T-helper 2 cell treated with Interferon-gamma antibody and Interleukin-4, amounts not matched to agents 5 μg/mL and 100 μg/mL, for 36 hours (primary cell): Measurements from ENCODE around the gene CNTROB.
A peak's percentile ranks its signal among the peaks of the same experiment; 100 is the strongest.

Experiments
- DNase-seq: peaks from one replicate; pipeline ENCODE4 v3.0.0; 2021; ENCODE audit warnings: low spot score
- H3K27ac Mint-ChIP-seq: one replicate; pipeline ENCODE4 v1.8.0; 2021; ENCODE audit warnings: mild to moderate bottlenecking, mixed read lengths
- H3K27me3 Mint-ChIP-seq: one replicate; pipeline ENCODE4 v1.8.0; 2021; ENCODE audit warnings: low read depth, mixed read lengths
- H3K36me3 Mint-ChIP-seq: one replicate; pipeline ENCODE4 v1.8.0; 2021; ENCODE audit warnings: low read depth, mixed read lengths
- H3K4me1 Mint-ChIP-seq: one replicate; pipeline ENCODE4 v1.8.0; 2021; ENCODE audit warnings: low read depth, mixed read lengths
- H3K4me3 Mint-ChIP-seq: one replicate; pipeline ENCODE4 v1.8.0; 2022; ENCODE audit warnings: mild to moderate bottlenecking, moderate library complexity, mixed read lengths
- H3K9me3 Mint-ChIP-seq: one replicate; pipeline ENCODE4 v1.8.0; 2021; ENCODE audit warnings: mixed read lengths

CNTROB gene

GRCh38 chr17:7893187-7893880, 38.7 kb upstream of the CNTROB start:
- DNase-seq, result no peak
- no peak overlapping the region for H3K4me3 Mint-ChIP-seq
- no peak overlapping the region for H3K27ac Mint-ChIP-seq
- peaks cover 72% of the 10 kb centered on the region for H3K36me3 Mint-ChIP-seq
- H3K27me3 Mint-ChIP-seq, result no peaks in the 10 kb centered on the region
- H3K9me3 Mint-ChIP-seq, result no peaks in the 10 kb centered on the region
- peaks cover 16% of the 10 kb centered on the region for H3K4me1 Mint-ChIP-seq

- H3K9me3 Mint-ChIP-seq, result no peaks in the 10 kb centered on the region
- H3K27me3 Mint-ChIP-seq, result no peaks in the 10 kb centered on the region
- no peak for DNase-seq
- H3K36me3 Mint-ChIP-seq, result peaks cover 81% of the 10 kb centered on the region
- H3K4me1 Mint-ChIP-seq, result peaks cover 16% of the 10 kb centered on the region
- H3K27ac Mint-ChIP-seq, result no peak overlapping the region
- H3K4me3 Mint-ChIP-seq, result no peak overlapping the region
Observed at GRCh38 chr17:7894226-7894625, 37.8 kb upstream of the CNTROB start.

GRCh38 chr17:7894866-7895265, 37.1 kb upstream of the CNTROB start:
- Mint-ChIP-seq H3K9me3 (no peaks in the 10 kb centered on the region), H3K27ac (no peak overlapping the region), H3K4me3 (no peak overlapping the region), H3K36me3 (peaks cover 82% of the 10 kb centered on the region), H3K27me3 (no peaks in the 10 kb centered on the region), H3K4me1 (peaks cover 12% of the 10 kb centered on the region)
- DNase-seq, result no peak

- Mint-ChIP-seq H3K27ac (no peak overlapping the region), H3K9me3 (no peaks in the 10 kb centered on the region), H3K27me3 (no peaks in the 10 kb centered on the region), H3K36me3 (peaks cover 83% of the 10 kb centered on the region), H3K4me1 (peaks cover 8% of the 10 kb centered on the region), H3K4me3 (no peak overlapping the region)
- no peak for DNase-seq
Observed at GRCh38 chr17:7897090-7897489, 34.9 kb upstream of the CNTROB start.

GRCh38 chr17:7897773-7898172, 34.2 kb upstream of the CNTROB start:
- no peaks in the 10 kb centered on the region for H3K9me3 Mint-ChIP-seq
- H3K27me3 Mint-ChIP-seq, result no peaks in the 10 kb centered on the region
- H3K4me3 Mint-ChIP-seq, result no peak overlapping the region
- peaks cover 8% of the 10 kb centered on the region for H3K4me1 Mint-ChIP-seq
- no peak for DNase-seq
- peaks cover 87% of the 10 kb centered on the region for H3K36me3 Mint-ChIP-seq
- H3K27ac Mint-ChIP-seq, result no peak overlapping the region

GRCh38 chr17:7903154-7904103, 28.6 kb upstream of the CNTROB start:
- no peak for DNase-seq
- H3K27ac Mint-ChIP-seq, result no peak overlapping the region
- H3K9me3 Mint-ChIP-seq, result no peaks in the 10 kb centered on the region
- peaks cover 87% of the 10 kb centered on the region for H3K36me3 Mint-ChIP-seq
- no peak overlapping the region for H3K4me3 Mint-ChIP-seq
- H3K4me1 Mint-ChIP-seq, result no peaks in the 10 kb centered on the region
- H3K27me3 Mint-ChIP-seq, result no peaks in the 10 kb centered on the region

GRCh38 chr17:7909089-7909488, 22.9 kb upstream of the CNTROB start:
- H3K36me3 Mint-ChIP-seq, result peaks cover 67% of the 10 kb centered on the region
- H3K9me3 Mint-ChIP-seq, result no peaks in the 10 kb centered on the region
- H3K27me3 Mint-ChIP-seq, result no peaks in the 10 kb centered on the region
- H3K4me1 Mint-ChIP-seq, result peaks cover 8% of the 10 kb centered on the region
- no peak for DNase-seq
- no peak overlapping the region for H3K4me3 Mint-ChIP-seq
- H3K27ac Mint-ChIP-seq, result no peak overlapping the region

GRCh38 chr17:7910281-7910680, 21.7 kb upstream of the CNTROB start:
- H3K27ac Mint-ChIP-seq, result no peak overlapping the region
- peaks cover 19% of the 10 kb centered on the region for H3K4me1 Mint-ChIP-seq
- DNase-seq, result no peak
- H3K9me3 Mint-ChIP-seq, result no peaks in the 10 kb centered on the region
- no peaks in the 10 kb centered on the region for H3K27me3 Mint-ChIP-seq
- H3K36me3 Mint-ChIP-seq, result peaks cover 55% of the 10 kb centered on the region
- H3K4me3 Mint-ChIP-seq, result no peak overlapping the region

- Mint-ChIP-seq H3K27ac (peak overlapping the region; percentile 29), H3K4me3 (no peak overlapping the region), H3K4me1 (peaks cover 21% of the 10 kb centered on the region), H3K9me3 (no peaks in the 10 kb centered on the region), H3K36me3 (peaks cover 51% of the 10 kb centered on the region), H3K27me3 (no peaks in the 10 kb centered on the region)
- no peak for DNase-seq
Observed at GRCh38 chr17:7910711-7911110, 21.3 kb upstream of the CNTROB start.

GRCh38 chr17:7911116-7911515, 20.9 kb upstream of the CNTROB start:
- Mint-ChIP-seq H3K4me3 (no peak overlapping the region), H3K27ac (peak overlapping the region; percentile 29)

GRCh38 chr17:7912927-7913524, 19.0 kb upstream of the CNTROB start:
- peak; percentile 46 for DNase-seq
- Mint-ChIP-seq H3K4me1 (peaks cover 29% of the 10 kb centered on the region), H3K27me3 (no peaks in the 10 kb centered on the region), H3K36me3 (peaks cover 35% of the 10 kb centered on the region), H3K27ac (peak overlapping the region; percentile 62), H3K9me3 (no peaks in the 10 kb centered on the region), H3K4me3 (peak overlapping the region; percentile 41)

More at GRCh38 chr17:7911116-7911515, 20.9 kb upstream of the CNTROB start:
- H3K27me3 Mint-ChIP-seq, result no peaks in the 10 kb centered on the region
- no peaks in the 10 kb centered on the region for H3K9me3 Mint-ChIP-seq
- peaks cover 47% of the 10 kb centered on the region for H3K36me3 Mint-ChIP-seq
- peaks cover 21% of the 10 kb centered on the region for H3K4me1 Mint-ChIP-seq
- no peak for DNase-seq

- no peak for DNase-seq
- H3K27ac Mint-ChIP-seq, result peak overlapping the region; percentile 96
- peaks cover 29% of the 10 kb centered on the region for H3K4me1 Mint-ChIP-seq
- H3K9me3 Mint-ChIP-seq, result no peaks in the 10 kb centered on the region
- peaks cover 19% of the 10 kb centered on the region for H3K36me3 Mint-ChIP-seq
- H3K4me3 Mint-ChIP-seq, result peak overlapping the region; percentile 91
- no peaks in the 10 kb centered on the region for H3K27me3 Mint-ChIP-seq
Observed at GRCh38 chr17:7915179-7915610, 16.8 kb upstream of the CNTROB start.

- Mint-ChIP-seq H3K36me3 (peaks cover 14% of the 10 kb centered on the region), H3K9me3 (no peaks in the 10 kb centered on the region), H3K27me3 (no peaks in the 10 kb centered on the region), H3K4me3 (peak within 1 kb of the TSS; percentile 91), H3K4me1 (peaks cover 29% of the 10 kb centered on the region), H3K27ac (peak within 1 kb of the TSS; percentile 96)
- DNase-seq, result peak; percentile 89
Observed at GRCh38 chr17:7915611-7916384, 16.2 kb upstream of the CNTROB start, which contains the start of gene RNF227. RNF227 (minus strand) TSS chr17:7916289; CDS start chr17:7916195, 94 bp downstream.
